HG03342 (cell line): ENCODE results near the gene CCDC154.
"Not testable (repeated sequence)": the region's sequence is repeated elsewhere in the genome, so short reads cannot be mapped to it uniquely, and the experiment has no call there.

Source experiments
- ATAC-seq: cut with Tn5 transposase; IDR thresholded peaks from one replicate; pipeline ENCODE4 v1.9.1; 2021; ENCODE audit warnings: mild to moderate bottlenecking, moderate library complexity; ENCODE audit not compliant: unreplicated experiment

Gene CCDC154

DNA sequence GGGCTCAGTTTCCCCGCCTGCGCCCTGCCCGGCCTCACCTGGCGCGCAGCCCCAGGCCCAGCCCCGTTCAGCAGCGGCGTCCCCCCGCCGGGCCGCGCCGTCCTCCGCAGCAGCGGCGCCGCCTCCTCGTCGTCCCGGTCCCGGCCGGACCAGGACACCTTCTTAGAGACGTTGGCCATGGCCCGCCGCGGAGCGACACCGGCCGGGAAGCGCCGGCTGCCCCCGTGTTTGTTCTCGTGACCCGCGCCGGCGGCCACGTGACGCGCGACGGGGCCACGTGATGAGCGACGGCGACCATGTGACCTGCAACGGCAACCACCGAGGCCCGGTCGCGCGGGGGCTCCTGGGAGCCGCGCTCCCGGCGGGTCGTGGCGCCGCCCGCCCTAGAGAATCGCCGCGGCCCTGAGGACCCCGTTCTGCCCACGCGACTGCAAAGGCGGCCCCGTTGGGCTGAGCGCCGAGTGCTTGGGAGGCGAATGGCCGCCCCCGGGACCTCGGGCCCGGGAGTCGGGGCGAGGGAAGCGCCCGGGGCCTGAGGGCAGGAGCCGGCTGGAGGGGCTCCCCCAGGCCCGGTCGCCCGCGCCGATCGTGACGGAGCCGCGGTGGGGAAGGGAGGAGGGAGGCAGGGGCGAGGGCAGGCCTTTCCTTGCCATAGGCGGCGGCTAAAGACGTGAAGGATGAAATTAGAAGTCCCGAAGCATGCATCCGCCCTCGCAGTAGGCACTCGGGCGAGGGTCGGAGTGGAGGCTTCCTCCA is 30.6 kb upstream of the CCDC154 start, which contains the start of gene CLCN7:
Gene CLCN7 (minus strand): TSS at position 233 of the 756 bp plus-strand sequence. CDS start 54 bp downstream, at position 179.
- ATAC-seq = peak; percentile 76

DNA sequence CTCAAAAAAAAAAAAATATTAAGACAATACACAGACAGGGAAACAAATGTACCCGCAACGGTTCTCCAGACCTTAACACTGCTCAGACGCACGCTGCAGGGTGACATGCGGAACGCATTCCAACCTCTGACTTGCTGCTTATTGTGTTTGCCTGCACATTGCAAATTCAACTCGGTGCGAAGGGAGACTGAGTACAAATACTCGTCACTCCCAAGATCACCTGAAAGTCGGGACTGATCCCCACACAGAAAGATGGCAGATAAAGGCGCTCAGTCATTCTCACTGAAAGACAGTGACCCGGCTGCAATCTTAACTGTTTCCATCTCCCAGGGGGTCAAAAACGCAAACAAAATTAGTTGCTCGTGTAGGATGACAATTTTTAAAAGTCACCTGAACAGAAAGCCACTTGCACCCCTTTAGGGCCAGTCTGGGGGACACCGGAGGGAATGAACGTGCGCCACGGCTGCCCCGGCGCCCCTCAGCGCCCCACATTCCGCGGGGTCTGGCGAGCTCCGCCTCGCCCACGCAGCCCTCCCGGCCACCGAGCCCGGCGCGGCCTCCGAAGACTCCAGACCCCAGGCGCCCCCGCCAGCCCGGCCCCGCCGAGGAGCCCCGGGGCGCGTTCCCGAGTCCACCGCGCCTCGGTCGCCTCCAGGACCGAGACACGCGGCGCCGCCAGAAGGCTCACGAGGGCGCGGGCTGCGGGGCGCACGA is 29.9 kb upstream of the CCDC154 start:
- peak; percentile 20 for ATAC-seq

DNA sequence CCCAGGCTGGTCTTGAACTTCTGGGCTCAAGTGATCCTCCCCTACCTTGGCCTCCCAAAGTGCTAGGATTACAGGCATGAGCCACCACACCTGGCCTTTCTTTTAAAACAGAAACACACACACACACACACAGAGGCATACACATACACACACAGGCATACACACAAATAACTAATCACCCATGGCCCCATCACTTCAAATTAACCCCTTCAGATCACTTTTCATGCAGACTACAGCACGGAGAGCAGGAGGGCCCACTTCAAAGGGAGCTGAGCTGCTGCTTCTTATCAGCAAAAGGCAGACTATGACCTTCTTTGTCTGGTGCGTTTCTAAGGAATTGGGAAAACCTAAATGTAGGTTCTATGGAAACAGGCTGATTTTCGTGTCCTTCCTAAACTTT is 28.6 kb upstream of the CCDC154 start:
- no peak for ATAC-seq

DNA sequence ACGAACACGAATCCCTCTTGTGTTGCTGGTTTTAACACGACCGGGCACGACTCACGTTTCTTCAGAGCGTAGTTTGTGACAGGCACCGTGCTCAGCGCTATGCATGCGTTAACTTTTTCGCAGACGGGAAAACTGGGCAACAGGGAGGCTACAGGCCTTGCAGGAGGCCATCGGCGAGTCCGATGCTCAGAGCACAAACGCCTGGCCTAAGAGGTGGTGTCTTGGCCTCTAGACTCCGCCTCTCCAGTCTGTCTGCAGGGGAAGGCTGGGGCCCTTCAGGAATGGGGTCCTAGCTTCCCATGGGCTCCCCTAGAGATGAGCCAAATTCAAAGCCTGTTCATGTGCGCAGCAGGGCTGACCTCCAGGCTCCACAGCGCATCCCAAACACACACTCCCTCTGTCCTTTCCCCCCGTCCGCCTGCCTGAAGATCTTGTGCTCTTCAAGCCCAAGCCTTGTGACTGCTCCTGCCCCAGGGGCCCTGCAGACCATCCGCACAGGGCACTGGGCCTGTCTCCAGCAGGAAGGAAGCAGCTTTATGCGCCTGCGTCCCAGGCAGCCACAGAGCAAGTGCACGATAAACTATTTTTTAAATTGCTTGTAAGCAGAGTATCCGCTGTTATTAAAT is 27.3 kb upstream of the CCDC154 start:
- ATAC-seq = no peak

DNA sequence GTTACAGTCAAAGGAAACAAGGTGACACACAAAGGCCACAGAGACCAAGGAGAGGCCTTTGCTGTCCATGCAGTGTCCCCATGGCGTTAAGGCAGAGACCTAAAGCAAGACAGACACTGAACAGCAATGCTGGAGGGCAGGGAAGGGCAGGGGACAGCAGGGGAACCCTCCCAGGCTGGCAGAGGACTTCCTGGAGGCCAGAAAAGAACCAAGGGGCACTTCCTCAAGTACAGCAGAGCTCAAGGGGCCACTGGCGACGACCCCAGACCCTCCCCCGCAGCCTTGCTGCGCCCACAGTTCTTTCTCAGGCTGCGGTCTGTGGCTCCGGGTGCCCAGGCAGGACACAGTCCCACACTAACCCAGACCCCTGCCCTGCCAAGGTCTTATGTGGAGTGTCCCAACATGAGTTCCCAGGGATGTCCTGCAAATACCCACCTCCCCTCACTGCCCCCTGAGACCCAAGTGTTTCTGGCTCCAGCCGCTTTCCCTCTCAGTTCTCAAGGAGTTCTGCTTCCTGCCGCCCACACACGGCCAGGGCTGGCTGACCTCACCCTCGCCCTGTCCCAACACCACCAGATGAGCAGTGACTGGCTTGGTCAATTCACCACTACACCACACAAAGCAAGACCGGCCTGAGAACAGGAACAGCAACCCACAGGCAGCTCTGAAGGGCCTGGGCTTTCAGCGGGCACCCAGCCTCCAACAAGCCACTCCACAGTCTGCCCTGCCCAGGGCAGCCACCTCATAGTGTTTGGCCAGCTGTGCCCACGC is 26.3 kb upstream of the CCDC154 start:
- no peak for ATAC-seq

DNA sequence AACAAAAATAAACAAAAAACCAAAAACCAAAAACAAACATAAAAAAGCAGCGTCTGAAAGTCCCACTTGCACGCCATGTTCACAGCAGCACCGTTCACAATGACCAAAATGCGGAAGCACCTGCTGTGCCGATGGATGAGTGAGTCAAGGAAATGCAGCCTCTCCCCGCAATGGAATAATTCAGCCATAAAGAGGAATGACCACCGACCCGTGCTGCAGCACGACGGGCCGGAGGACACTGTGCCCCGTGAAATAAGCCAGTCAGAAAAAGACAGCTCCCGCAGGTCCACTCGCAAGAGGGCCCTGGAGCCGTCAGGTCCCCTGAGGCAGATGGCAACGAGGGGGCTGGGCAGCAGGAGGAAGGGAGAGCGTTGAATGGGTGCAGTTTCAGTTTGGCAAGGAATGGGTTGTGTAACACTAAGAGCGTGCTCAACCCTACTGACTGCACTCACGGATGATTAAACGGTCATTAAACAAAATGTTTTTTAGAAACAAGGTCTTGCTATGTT is 25.4 kb upstream of the CCDC154 start:
- ATAC-seq = no peak

DNA sequence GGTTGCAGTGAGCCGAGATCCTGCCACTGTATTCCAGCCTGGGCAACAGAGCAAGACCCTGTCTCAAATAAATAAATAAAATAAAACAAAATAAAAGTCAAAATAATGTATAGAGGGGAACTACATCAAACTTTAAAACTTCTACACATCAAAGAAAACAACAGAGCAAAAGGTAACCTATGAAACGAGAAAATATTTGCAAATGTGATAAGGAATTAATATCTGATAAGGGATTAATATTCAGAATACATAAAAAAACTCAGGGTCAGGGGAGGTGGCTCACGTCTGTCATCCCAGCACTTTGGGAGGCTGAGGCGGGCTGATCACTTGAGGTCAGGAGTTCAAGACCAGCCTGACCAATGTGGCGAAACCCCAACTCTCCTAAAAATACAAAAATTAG is 24.8 kb upstream of the CCDC154 start:
- ATAC-seq = not testable (repeated sequence)

DNA sequence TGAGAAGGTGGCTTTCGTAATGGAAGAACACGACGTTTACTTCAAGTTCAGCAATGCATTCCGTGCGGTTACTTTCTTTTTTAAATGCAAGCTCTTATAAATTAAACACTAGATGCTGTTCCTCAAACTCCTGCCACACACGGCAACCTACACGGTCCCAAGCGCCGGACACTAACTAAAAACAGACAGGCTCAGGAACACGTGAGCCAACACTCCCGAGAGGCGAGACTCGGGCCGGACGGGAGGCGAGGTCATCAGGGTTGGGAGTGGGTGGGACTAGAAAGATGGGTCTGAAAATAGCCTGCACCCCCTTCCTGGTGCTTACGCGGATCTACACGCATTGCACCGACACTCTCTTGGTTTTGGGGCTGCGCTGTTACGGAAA is 24.1 kb upstream of the CCDC154 start:
- no peak for ATAC-seq

DNA sequence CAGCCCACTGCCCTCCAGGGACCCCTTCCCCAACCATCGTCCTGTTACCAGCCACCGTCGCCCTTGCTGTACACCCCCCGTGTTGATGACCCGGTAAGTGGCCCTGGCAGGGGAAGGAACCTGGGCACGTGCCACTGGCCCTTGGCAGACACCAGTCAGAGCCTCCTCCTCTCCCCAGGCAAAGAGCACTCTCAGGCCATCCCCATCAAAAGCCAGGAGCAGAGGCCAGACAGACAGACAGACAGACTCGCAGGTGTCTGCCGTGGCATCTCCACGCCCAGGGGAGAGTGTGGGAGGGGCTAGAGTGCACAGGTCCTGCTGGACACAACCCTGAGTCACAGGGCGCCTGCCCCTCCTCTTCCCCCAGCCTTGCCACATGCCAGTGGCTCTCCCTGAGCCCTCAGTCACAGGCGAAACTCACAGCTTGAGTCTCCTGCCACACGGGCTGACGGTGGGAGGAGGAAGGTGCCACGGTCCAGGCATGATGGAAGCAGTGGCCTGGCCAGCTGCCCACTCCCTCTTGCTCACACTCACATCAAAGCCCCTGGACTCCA is 22.7 kb upstream of the CCDC154 start:
- ATAC-seq = no peak

DNA sequence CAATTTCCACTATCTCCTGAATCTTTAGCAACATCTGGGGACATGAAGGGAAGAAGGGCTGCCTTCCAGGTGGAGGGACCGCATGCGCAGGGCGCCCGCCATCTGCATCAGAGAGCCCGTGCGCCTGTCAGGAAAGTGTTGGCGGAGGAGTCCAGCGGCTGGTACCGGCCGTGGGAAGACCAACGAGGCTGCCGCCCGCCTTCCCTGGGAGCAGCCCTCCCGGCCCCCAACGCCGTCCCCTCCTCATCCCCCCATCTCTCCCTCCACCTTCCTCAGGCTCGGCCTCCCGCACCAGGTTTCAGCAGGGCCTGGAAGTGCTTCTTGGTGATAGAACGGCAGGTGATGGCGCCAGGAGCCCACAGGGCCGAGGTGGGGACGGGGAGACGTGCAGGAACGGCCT is 21.7 kb upstream of the CCDC154 start:
- no peak for ATAC-seq

DNA sequence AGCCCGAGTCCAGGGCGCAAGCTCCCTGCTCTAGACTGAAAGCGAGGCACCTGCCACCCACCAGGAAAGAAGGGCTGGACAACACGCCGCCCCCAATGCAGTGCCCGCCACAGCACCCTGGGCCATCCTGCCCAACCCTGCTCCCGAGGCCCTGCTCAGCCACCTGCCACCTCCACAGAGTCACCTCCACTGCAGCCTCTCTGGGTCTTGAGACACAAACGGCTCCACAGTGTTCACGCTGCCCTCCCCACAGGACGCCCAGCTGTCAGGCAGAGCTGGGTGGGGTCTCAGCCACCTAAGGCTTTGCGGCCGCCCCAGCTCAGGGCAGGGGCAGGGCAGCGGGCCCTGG is 21.2 kb upstream of the CCDC154 start:
- ATAC-seq = no peak

DNA sequence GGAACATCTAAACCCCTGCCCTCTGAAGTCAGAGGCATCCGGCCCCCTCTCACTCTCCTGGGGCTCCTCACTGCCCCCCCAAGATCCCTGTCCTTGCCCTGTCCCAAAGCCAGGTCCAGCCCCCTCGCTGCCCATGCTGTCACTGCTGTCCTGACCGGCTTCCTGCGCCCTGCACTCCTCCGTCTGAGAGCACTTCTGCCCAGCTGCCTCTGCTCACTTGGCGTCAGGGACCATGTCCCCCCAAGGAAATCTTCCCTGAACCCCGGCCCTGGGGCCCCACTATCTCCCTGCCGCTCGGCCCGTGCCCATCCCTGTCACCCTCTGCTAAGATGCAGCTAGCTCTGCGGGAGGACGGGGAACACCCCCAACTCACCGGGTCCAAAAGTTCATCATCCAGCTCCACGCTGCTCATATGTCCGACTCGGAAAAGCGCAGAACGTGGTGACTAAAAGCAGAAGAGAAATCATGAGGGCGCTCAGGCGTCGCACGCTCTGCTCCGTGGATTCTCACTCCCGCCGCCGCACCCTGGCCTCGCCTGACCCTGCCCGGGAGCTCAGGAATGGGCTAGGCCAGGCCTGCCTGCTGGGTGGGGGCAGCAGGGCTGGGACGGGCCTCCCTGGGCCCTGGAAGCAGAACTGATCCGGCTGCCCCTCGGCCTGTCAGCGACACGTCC is 20.7 kb upstream of the CCDC154 start:
- no peak for ATAC-seq

DNA sequence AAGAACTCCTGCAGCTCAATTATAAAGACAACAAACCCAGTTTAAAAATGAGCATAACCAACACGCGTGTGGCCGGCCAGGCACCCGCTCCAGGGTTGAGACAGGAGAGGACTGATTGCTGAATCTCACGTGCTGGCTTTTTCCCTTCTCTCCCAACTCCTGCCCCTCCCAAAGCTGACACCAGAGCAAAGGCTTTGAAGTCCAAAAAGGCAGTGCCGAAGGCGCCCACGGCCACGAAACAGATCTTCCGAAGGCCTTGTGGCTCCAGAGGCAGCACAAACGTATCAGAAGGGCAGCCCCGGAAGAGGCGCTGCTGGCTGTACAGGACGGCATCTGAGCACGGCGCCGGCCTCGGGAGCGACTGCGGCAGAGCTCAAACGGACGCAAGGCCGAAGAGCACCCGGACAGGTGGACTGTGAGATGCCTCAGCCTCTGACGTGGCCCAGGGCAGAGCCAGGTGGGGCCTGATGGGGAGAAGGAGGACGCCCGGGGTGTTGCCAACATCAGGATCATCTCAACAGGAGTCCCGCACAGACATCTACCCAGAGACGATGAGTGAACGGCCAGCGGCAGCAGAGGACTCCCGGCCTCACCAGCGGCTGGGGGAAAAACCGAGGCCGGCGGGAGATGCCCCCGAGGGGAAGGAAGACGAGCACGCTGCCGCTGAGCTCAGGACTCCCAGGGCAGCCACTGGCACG is 20.0 kb upstream of the CCDC154 start:
- ATAC-seq = no peak

DNA sequence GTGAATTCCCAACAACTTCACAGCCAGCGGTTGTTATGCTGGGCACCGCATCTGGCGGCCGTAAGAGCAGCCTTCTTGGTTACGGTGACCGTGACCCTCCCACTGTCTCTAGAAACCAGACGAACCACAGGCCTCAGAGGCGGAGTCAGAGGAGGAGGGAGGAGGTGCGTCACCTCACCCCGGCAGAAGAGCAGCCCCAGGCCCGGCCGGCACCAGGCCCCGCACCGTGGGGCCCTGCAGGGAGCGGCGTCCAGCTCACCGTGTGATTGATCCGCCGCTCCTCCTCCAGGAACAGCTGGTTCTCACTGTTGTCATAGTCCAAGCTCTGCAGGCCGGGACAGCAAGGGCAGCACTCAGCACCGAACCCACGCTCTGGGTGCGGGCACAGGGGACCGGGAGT is 16.8 kb upstream of the CCDC154 start:
- no peak for ATAC-seq

DNA sequence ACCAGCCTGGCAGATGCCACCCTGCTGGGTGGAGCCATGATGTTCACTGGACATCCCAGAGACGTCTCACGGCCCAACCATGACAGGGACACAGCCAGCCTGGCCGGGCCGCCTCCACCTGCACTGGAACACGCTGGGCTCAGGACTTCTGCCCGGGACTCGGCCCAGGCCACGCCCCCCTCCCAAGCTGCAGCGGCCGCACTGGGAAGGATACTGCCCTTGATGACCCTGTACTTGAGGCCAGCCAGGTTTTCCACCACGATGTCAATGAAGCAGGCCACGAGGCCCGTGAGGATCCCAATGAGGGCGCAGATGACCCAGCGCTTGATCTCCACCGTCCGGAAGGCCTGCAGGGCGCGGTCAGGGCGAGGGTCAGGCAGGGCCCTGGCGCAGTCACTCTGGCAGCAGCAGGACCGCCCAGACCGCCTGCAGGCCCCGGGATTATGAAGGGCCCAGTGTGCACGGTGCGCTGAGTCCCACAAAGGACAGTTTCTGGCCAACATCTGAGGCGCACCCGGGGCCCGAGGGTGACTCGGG is 16.3 kb upstream of the CCDC154 start:
- ATAC-seq = no peak

DNA sequence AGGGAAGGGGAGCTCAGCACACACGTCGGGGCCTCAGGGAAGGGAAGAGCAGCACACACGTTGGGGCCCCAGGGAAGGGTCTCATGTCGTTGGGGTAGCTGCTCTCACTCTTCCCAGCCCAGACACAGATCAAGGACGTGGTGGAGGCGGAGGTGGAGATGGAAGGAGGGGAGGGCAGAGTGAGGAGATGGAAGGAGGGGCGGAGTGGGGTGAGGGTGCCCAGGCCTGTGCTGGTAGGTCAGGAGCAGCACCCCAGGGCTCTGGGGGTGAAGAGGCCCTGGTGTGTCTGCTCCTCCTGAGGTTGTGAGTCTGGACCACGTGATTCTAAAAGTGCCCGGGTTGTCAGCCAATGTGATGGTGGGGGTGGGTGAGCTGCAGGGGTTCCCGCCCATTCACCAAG is 15.6 kb upstream of the CCDC154 start:
- ATAC-seq = no peak

DNA sequence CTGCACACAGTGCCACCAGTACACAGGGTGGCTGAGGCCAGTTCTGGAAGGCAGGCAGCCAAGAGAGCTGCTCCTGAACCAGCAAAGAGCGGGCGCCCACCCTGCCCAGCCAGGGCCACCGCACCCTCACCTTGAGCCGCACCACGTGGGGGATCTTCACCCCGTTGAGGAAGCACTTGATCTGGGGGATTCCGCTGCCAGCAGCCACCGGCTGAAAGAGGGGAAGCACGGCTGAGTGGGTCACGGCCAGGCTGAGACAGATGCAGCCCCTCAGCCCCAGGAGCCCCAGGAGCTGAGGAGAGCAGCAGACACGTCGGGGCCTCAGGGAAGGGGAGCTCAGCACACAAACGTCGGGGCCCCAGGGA is 14.6 kb upstream of the CCDC154 start:
- ATAC-seq = no peak

DNA sequence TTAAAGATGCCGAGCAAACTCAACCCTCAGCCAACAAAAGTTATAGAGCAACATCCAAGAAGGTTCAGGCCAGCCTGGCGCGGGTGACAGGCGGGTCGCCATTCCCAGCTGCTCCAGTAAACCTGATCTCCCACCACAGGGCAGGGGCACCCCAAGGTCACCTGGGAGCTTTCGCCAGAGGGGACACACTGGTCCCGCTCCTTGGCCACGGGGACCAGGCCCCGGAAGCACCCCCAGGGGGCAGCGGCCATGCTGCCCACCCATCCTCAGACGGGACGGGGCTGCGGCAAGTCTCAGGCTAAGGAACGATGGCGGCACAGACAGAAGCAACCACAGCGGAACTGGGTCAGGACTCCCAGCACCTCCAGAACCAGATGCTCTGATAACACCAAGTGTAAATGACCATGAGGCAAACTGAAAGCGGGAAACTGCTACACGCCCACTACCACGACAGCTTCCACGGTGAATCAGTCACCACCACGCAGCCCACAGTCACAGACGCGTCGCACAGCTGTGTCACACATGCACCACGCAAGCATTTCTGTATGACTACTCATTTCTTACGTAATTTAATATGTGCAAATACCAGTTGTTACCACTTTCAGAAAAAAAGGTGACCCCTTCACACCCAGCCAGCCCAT is 14.1 kb upstream of the CCDC154 start:
- ATAC-seq = no peak
